ENCODE measurements around the gene PAQR3.

PAQR3 gene, protein sequence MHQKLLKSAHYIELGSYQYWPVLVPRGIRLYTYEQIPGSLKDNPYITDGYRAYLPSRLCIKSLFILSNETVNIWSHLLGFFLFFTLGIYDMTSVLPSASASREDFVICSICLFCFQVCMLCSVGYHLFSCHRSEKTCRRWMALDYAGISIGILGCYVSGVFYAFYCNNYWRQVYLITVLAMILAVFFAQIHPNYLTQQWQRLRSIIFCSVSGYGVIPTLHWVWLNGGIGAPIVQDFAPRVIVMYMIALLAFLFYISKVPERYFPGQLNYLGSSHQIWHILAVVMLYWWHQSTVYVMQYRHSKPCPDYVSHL

GRCh38 chr4:78938868-78939666 is at the start of gene PAQR3:
Gene PAQR3, minus strand, starts transcription at chr4:78939438. Its CDS starts 214 bp downstream, at chr4:78939224.
- TF ChIP-seq CTCF (IDR thresholded peaks at IDR 0.05; ENCODE audit: control extremely low read depth, extremely low read depth, low read depth, missing control alignments), result no peak
- DNase-seq (ENCODE audit: extremely low spot score), result peak; percentile 95
- ChIA-PET POLR2A (interaction anchor here (0.5 to 0.8 kb wide), 4 partner anchors 10 to 1979 kb away, joined by 3 to 8 read pairs (median 3); no protein-coding TSS in a partner anchor), CTCF (interaction anchor here (0.6 to 4.2 kb wide), 5 partner anchors 8 to 329 kb away, joined by 3 to 20 read pairs (median 3); no protein-coding TSS in a partner anchor)

DNA sequence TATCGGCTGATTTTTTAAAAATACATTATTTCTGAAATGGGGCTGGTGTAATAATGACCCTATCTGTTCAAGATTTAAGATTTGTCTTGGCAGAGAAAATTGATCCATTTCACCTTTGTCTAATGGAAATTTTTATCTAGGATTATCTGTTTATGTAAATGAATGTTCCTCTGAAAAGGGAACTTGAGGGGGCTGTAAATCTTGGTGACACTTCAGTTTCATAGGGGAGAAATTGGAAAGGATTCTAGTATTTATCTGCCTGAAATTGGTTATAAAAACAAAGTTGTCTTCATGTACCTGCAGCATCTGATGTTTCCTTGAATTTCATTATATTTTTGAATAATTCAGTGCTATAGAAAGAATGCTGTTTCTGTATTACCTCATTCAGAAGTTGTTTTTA is 48.4 kb upstream of the PAQR3 start:
- DNase-seq (ENCODE audit: extremely low spot score), result no peak
- no peak for TF ChIP-seq CTCF (IDR thresholded peaks at IDR 0.05; ENCODE audit: control extremely low read depth, extremely low read depth, low read depth, missing control alignments)
- CTCF ChIA-PET, result no interaction called here
- POLR2A ChIA-PET, result no interaction called here

DNA sequence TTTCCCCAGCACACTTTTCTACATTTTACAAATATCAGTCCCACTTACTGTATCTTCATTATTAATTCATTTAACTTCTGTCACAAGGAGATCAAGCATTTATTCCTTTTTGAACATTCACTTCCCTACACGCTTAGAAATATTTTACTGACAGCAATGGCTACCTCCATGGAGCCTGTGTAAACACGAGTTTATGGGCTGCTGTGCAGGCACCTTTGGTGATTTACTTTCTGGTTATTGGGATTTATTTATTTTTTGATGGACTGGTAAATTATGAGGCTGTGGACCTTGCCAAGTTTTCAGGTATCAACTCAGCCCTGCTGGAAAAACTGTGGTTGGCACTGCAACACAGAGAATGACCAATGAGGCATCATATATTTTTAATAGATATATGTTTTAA is 45.4 kb upstream of the PAQR3 start:
- ChIA-PET POLR2A (no interaction called here), CTCF (interaction anchor here (1.8 kb wide), 1 partner anchor 11 kb away, joined by 7 read pairs; no protein-coding TSS in a partner anchor)
- DNase-seq (ENCODE audit: extremely low spot score), result no peak
- no peak for TF ChIP-seq CTCF (IDR thresholded peaks at IDR 0.05; ENCODE audit: control extremely low read depth, extremely low read depth, low read depth, missing control alignments)

- TF ChIP-seq CTCF (IDR thresholded peaks at IDR 0.05; ENCODE audit: control extremely low read depth, extremely low read depth, low read depth, missing control alignments), result no peak
- no peak for DNase-seq (ENCODE audit: extremely low spot score)
- ChIA-PET CTCF (no interaction called here), POLR2A (no interaction called here)
Observed at GRCh38 chr4:78975865-78976264, 36.6 kb upstream of the PAQR3 start.

- DNase-seq (ENCODE audit: extremely low spot score), result no peak
- POLR2A ChIA-PET, result no interaction called here
- CTCF ChIA-PET, result interaction anchor here (1.1 to 1.2 kb wide), 2 partner anchors 13 to 19 kb away, joined by 3 to 5 read pairs; no protein-coding TSS in a partner anchor
- no peak for TF ChIP-seq CTCF (IDR thresholded peaks at IDR 0.05; ENCODE audit: control extremely low read depth, extremely low read depth, low read depth, missing control alignments)
Observed at GRCh38 chr4:78971776-78972175, 32.5 kb upstream of the PAQR3 start.

DNA sequence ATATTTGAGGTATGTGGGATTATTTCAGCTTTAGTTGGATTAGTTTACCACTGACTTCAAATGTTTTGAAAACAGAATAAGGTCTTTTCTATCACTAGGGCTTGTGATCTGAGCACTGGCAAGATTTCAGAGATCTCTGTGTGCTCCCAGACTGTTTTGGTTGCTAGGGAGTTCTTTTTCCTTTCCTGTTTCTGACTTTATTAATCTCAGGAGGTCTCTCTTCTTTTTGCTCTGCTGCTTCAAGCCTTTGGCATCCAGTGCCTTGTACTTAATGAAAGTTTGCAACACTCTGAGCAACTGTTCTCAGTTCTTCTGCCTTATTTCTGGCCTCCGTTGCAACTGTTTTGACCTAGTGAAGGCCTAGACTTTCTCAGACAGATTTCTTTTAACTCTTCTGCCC is 32.1 kb upstream of the PAQR3 start:
- POLR2A ChIA-PET, result no interaction called here
- no peak for TF ChIP-seq CTCF (IDR thresholded peaks at IDR 0.05; ENCODE audit: control extremely low read depth, extremely low read depth, low read depth, missing control alignments)
- CTCF ChIA-PET, result no interaction called here

More for the DNA sequence above, 32.1 kb upstream of the PAQR3 start:
- DNase-seq (ENCODE audit: extremely low spot score), result no peak

All from GM10248 (cell line).